Activated CD4-positive, alpha-beta T cell treated with anti-CD3 and anti-CD28 coated beads for 4 hours (primary cell): ENCODE measurements around the gene CLDND1.
A peak's percentile ranks its signal among the peaks of the same experiment; 100 is the strongest.

Experiments
- DNase-seq, 2 donors: peaks; one replicate each; pipeline ENCODE4 v3.0.0-alpha.2; 2020

The CLDND1 gene

GRCh38 chr3:98551236-98551635 is 28.5 kb upstream of the CLDND1 start:
- no peak for DNase-seq

DNA sequence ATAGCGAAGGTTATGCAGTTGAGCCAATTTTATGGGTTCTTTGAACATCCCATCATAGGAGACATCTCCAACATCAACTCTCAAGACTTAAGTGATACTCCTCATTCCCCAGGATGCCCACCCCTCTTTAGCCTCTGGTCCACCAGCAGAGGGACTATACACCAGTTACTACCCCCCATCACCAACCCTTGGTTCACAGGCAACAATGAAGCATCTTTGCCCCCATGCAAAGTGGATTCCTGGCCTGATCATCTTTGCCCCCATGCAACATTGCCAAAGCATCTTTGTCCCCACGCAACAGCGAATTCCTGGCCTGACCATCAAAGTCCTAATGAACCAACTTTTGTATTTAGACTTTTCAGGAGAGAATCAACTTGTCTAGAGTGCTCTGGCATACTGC is 28.1 kb upstream of the CLDND1 start:
- DNase-seq, result no peak

DNA sequence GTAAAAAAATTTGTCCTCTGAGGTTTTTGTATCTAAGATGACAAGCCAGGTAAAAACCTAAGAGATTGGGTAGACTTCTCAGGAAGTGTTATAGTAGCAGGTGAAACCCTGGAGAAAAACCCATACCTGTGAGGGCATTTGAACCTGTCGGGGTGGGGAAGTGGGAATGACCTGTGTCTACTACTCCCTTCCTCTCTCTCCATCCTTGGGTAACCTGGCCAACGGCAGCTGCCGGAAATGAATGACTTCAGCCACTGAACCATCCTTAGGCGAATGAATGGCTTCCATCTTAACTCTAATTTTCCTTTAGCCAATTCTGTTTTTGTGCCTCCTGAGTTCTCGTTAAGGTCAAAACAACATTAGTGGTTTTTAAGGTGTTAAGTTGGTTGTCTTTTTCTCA is 25.8 kb upstream of the CLDND1 start:
- DNase-seq, result no peak

GRCh38 chr3:98545940-98546339 is 23.2 kb upstream of the CLDND1 start:
- no peak for DNase-seq

DNA sequence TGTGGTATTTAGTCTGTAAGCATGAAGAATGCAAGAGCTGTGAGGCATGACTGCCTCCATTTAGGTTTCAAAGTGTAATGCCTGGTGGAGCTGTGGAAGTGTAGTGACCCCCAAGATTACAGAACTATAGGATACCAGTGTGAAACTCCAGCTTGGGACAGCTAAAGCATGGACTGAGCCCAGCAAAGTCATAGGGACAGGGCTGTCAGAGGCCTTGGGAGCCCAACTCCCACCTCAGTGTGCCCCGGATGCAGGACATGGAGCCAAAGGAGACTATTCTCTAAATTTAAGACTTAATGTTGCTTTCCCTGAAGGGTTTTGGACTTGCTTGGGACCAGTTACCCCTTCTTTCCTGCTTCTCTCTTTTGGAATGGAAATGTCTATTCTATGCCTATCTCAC is 19.9 kb upstream of the CLDND1 start:
- DNase-seq, result no peak

DNA sequence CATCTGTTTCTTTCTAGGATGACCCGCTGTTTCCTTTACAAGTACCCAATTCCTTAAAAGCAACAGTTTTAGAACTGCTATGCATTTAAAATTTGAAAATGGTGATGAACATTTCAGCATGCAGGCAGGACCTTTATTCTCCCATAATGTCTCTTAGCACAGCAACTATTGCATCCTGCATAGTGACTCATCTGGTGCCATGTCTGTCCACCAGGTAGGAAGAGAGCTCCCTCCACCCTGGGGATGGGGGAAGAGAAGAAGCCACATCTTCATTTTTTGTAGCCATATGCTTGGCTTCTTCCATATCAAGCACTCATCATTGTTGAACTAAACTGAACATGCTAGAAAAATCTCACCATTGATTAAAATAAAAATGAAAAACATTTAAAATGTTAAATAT is 19.0 kb upstream of the CLDND1 start:
- DNase-seq, result no peak

DNA sequence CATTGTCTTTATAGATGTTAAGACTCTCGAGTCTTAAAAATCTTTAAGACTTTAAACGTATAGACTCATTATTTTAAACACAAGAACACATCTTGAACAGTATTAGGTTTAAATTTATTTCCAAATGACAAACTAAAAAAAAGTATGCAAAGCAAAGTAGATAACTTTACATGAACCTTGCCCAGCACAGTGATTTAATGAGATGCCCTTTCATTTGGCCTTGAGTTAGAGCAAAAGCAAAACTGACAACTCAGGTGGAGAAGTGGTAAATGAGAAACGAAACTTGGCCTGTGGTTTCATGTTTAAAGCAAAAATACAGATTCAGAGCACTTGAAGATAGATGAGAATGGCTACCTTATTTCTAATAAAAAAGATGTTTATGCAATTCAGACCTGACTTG is 17.6 kb upstream of the CLDND1 start:
- no peak for DNase-seq

DNA sequence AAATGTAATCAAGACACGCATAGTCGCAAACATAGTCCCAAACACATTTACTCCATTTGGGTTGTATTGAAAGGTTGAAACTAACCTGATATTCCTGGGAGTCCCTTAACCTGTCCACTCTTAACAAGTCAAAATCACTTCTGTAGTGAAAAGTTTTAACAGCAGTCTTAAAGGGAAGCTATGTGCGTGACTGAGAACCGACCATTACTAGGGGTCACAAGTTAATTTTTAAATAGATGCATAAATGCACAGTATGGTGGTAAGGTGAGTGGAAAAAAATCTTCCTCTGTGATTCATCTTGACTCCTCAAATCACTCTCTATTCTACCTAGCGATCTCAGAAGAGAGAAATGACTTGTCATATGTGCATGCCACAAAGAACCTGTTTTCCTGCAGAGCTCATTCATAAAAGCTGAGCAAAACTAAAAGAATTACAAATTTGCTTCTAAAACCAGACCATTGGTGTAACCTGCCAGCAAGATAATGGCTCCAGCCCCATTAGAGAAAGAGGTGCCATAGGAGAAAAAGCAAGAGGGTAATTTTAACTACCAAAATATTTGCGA is 13.8 kb upstream of the CLDND1 start:
- no peak for DNase-seq

- no peak for DNase-seq
Observed at GRCh38 chr3:98534734-98535133, 12.0 kb upstream of the CLDND1 start.

- no peak for DNase-seq
Observed at GRCh38 chr3:98534168-98534567, 11.5 kb upstream of the CLDND1 start.

- DNase-seq, result no peak
Observed at GRCh38 chr3:98532709-98533571, 10.2 kb upstream of the CLDND1 start.

- DNase-seq, result no peak
Observed at GRCh38 chr3:98532275-98532637, 9.6 kb upstream of the CLDND1 start.

GRCh38 chr3:98531622-98532274 is 9.0 kb upstream of the CLDND1 start, which contains the start of gene GPR15:
Gene GPR15, plus strand, starts transcription at chr3:98531978. Its CDS starts 56 bp downstream, at chr3:98532034.
- DNase-seq, result no peak

DNA sequence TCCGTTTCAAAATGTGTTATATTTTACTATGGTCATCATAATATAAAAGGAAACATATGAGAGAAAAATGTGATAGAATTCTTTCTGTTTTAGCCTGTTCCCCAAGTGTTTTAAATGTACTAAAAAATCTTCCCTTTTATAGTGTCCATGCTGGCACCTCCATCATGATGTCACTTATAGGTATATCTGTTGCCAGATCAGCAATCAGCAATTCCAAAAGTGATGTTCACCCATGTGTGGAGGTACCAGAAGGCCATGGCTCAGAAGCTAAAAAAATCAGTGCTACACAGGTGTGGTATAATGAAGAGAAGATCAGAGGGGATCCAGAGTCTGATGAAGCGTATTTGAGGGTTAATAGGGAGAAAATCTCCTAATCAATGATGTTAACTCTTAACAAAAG is 8.0 kb upstream of the CLDND1 start:
- DNase-seq, result no peak

GRCh38 chr3:98529856-98530459 is 7.3 kb upstream of the CLDND1 start:
- no peak for DNase-seq

DNA sequence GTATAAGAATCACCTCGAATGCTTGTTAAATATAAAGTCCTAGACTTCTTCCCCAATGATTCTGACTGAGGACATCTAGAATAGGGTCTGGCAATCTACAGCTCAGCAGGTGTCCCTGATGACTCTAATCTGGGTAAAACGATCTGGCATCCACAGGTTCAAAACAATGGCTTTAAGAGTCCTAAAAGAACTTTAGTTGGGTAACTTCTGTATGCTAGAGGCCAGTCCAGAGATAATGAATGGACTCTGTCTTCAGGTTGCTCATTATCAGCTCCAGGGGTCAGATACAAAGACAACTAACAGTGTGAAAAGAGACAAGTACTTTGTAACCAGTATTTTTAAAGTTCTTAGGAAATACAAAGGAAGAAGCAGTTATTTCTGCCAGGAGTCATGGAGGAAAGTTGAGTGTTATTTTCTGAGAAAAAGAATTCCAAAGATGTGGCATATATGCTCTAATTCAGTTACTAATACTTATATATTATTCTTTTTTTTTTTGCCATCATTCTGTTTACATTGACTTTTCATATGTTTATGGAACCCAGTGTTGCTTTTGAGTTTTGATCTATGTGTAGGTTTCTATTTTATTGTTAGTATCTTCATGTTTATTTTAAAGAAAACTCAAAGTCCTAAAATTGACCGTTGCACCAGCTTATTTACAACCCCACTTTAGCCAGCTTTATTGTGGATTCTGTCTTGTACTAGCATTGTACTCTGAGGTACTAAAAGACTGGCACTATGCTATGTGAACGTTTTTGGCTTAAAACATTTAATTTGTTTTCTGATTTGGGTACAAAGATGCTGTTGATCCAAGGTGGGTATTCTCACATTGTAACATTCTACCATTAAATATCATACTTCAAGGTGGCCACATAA is 6.0 kb upstream of the CLDND1 start:
- no peak for DNase-seq

DNA sequence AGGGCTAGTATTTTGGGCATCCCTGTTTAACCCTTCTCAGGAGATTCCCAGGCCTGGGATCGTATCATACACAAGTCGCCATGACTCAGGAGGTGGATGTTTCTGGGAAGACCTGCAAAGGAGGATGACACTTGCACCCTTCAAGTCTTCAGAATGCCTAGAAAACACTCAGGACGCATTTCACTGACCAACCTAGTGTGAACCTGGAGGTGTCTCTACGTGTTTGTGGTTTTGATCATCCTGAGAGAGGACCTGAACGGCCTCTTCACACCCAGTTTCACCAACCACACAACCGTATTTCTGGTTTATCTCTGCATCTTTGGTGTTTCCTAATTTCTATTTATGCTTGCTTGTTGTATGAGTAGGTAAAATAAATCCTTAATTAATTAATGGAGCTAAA is 2.8 kb upstream of the CLDND1 start:
- DNase-seq, result no peak

DNA sequence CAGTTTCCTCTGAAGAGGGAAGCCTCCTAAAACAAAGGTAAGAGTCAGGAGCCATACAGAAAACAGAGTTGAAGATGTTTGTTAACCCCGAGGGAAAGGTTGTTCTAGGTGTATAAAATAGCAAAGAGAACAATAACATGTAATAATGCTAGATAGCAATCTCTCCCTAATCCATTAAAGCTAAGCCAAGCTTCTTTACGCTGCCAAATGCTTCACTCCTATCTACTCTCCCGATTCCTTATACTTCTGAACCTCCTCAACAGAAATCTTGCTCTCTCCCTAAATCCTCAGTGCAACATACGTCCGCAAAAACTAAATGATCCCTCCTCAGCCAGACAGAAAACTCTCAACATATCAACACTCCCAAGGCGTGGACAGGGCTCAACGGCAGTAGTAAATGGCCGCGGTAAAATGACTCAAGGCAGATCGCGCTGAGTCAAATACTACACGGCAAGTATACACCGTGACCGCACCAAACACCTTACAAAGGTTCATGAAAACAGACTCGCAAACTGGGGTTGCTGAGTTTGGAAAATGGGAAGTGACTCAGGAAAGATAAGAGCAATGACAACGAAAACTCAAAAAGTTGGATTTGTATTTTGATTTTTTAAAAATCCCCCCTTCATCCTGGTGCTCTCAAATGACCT is 682 bp downstream of the CLDND1 start:
- peak; percentile 54 to 56 for DNase-seq

- DNase-seq, result no peak
Observed at GRCh38 chr3:98519351-98519750, 3.4 kb downstream of the CLDND1 start.

DNA sequence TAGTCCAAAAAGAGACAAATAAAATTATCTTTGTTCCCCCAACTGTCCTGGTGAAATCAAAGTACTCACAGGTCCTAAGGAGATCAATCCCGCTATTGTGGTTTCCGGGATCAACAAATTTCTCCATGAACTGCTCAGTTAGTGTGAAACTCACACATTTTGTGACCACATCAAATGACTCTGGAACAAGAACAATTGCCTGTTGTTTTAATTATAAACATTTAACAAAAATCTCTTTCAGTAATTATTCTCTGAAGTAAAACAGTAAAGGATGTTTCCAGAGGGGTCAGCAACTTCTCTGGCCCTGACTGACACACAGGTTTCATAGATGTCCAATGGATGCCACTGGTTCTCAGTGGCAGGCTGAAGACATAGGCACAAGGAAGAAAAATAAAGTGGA is 3.9 kb downstream of the CLDND1 start:
- DNase-seq, result no peak

GRCh38 chr3:98514948-98515347 is 7.8 kb downstream of the CLDND1 start:
- DNase-seq, result no peak

GRCh38 chr3:98513736-98514135 is 9.0 kb downstream of the CLDND1 start:
- no peak for DNase-seq
